A549 (cell line): ENCODE results near the gene OTOG. TPM values are rescaled to one million over a fixed set of nuclear protein-coding genes. Genes with fewer than 3 reads are reported as not detected.

Experiments
- ATAC-seq, 2 experiments: fragments of 200-7000 bp in 1 of 2; fragments of >200 bp in 1 of 2; cut with Nextera tagmentation in 1 of 2; cut with Tn5 transposase in 1 of 2; 3 replicates each; pipeline versions ENCODE4 v1.8.0 to v1.9.1; 2018 to 2020; ENCODE audit warnings: mild to moderate bottlenecking in 1 of 2, moderate library complexity in 1 of 2
- CTCF ChIA-PET: fragments of 300-600 bp; sonication (Branson Sonifier 250); formaldehyde crosslinking; extraction: SDS; loops from one replicate; lab custom pipeline; 2021; ENCODE audit warnings: antibody characterized with exemption, inconsistent platforms; lab: Yijun Ruan, JAX
- POLR2A ChIA-PET: fragments of 350-600 bp; formaldehyde crosslinking; extraction: SDS; loops from one replicate; lab custom pipeline; 2021; ENCODE audit warnings: antibody characterized with exemption, inconsistent platforms; lab: Yijun Ruan, JAX
- DNase-seq, 2 experiments: peaks; one replicate each; pipeline versions ENCODE4 v3.0.0 to v3.0.0-alpha.2; 2011 to 2016; ENCODE audit warnings: low read depth in 1 of 2, low spot score in 1 of 2
- FAIRE-seq: peaks from 2 replicates; lab custom pipeline; 2011; peaks lifted over from hg19 to GRCh38; lab: Jason Lieb, UNC
- H3K27ac ChIP-seq, 2 experiments: fragments of >200 bp; sonication (Bioruptor Twin); formaldehyde crosslinking; 3 replicates each; pipeline ENCODE4 v1.5.1; 2016 to 2017
- H3K4me1 ChIP-seq: fragments of >200 bp; sonication (Bioruptor Twin); formaldehyde crosslinking; 3 replicates; pipeline ENCODE4 v1.6.1; 2016
- H3K4me2 ChIP-seq: fragments of >200 bp; sonication (Bioruptor Twin); formaldehyde crosslinking; 3 replicates; pipeline ENCODE4 v1.6.1; 2016
- H3K4me3 ChIP-seq: fragments of >200 bp; sonication (Bioruptor Twin); formaldehyde crosslinking; 3 replicates; pipeline ENCODE4 v1.5.1; 2016
- H3K9me3 ChIP-seq: fragments of >200 bp; sonication (Bioruptor Twin); formaldehyde crosslinking; 3 replicates; pipeline ENCODE4 v1.6.1; 2016
- CTCF ChIP-seq: fragments of >200 bp; sonication (Bioruptor Twin); formaldehyde crosslinking; IDR thresholded peaks from 3 replicates; pipeline ENCODE4 v1.5.1; 2016
- EHMT2 ChIP-seq: fragments of 200-600 bp; sonication (generic); IDR thresholded peaks from 2 replicates; pipeline ENCODE4 v1.6.1; 2016; ENCODE audit warnings: antibody characterized with exemption, low read depth, mild to moderate bottlenecking, moderate library complexity
- FOXS1 ChIP-seq: fragments of 250-450 bp; sonication (Bioruptor Pico); IDR thresholded peaks from 2 replicates; pipeline ENCODE4 v1.5.0; 2020; ENCODE audit warnings: mild to moderate bottlenecking, moderate library complexity
- HMGXB4 ChIP-seq: fragments of 250-450 bp; sonication (Bioruptor Pico); IDR thresholded peaks from 2 replicates; pipeline ENCODE4 v1.5.0; 2021; ENCODE audit warnings: mild to moderate bottlenecking, moderate library complexity, borderline replicate concordance
- HOXA7 ChIP-seq: fragments of 250-450 bp; sonication (Bioruptor Pico); IDR thresholded peaks from 2 replicates; pipeline ENCODE4 v1.5.0; 2020; ENCODE audit warnings: mild to moderate bottlenecking, moderate library complexity
- HOXB13 ChIP-seq: fragments of 250-450 bp; sonication (Bioruptor Pico); IDR thresholded peaks from 2 replicates; pipeline ENCODE4 v1.5.0; 2020; ENCODE audit warnings: low read depth, mild to moderate bottlenecking, moderate library complexity
- HOXB5 ChIP-seq: fragments of 250-450 bp; sonication (Bioruptor Pico); IDR thresholded peaks from 2 replicates; pipeline ENCODE4 v1.5.0; 2020; ENCODE audit warnings: mild to moderate bottlenecking, moderate library complexity
- MAX ChIP-seq: IDR thresholded peaks from 2 replicates; pipeline ENCODE4 v1.6.1; 2012
- NR3C1 ChIP-seq: fragments of >200 bp; sonication (Bioruptor Twin); formaldehyde crosslinking; IDR thresholded peaks from 3 replicates; pipeline ENCODE4 v1.6.1; 2017
- POLR2AphosphoS2 ChIP-seq: conservative IDR thresholded peaks from 2 replicates; pipeline ENCODE4 v1.6.1; 2012; ENCODE audit warnings: low read length, improper control_type of control experiment, inconsistent platforms
- RNF2 ChIP-seq: fragments of 200-600 bp; sonication (generic); IDR thresholded peaks from 2 replicates; pipeline ENCODE4 v1.6.1; 2016; ENCODE audit warnings: low read depth, mild to moderate bottlenecking, antibody characterized with exemption, moderate library complexity, borderline replicate concordance
- TFCP2L1 ChIP-seq: fragments of 250-450 bp; sonication (Bioruptor Pico); IDR thresholded peaks from 2 replicates; pipeline ENCODE4 v1.5.0; 2021; ENCODE audit warnings: mild to moderate bottlenecking
- ZNF302 ChIP-seq: fragments of 250-450 bp; sonication (Bioruptor Pico); IDR thresholded peaks from 2 replicates; pipeline ENCODE4 v1.9.0; 2021; ENCODE audit warnings: inconsistent platforms, mild to moderate bottlenecking, moderate library complexity
- WGBS: methylation state at CpG from one replicate; pipeline ENCODE4 v1.1.6; 2017; ENCODE audit errors: missing lambda C conversion rate; 5-methylcytosine and 5-hydroxymethylcytosine counted together
- polyA plus RNA-seq, 4 experiments: library from polyadenylated mRNA; depleted of rRNA in 3 of 4; stranded (reverse); fragments of >200 nt; fragmentation: RNase III in 1 of 4; extraction: RNeasy Plus Mini Kit Qiagen cat#74134 plus additional on column Dnase treatment in 1 of 4; gene quantifications; 2 replicates in 3 of 4; 3 replicates in 1 of 4; pipeline ENCODE4 v1.2.3, GENCODE V29; 2011 to 2017
- TF ChIP-seq, protein P1 (sequence below): fragments of 450-650 bp; IDR thresholded peaks from 2 replicates; pipeline ENCODE4 v1.6.1; 2014; ENCODE audit warnings: antibody characterized with exemption
- TF ChIP-seq, protein P2 (sequence below): fragments of 200-600 bp; sonication (generic); IDR thresholded peaks from 2 replicates; pipeline ENCODE4 v1.6.1; 2016; ENCODE audit warnings: antibody characterized with exemption, mild to moderate bottlenecking, moderate library complexity

Gene OTOG
- polyA plus RNA-seq, 2 of the 4 experiments (the other 2 are of a cell fraction) = not detected

- ATAC-seq (no peak), FAIRE-seq (no peak), DNase-seq (no peak)
- Histone ChIP-seq H3K4me1 (peaks cover 6% of the 10 kb centered on the region; the same call in 2 of the 3 replicates), H3K4me2 (no peak overlapping the region), H3K9me3 (no peaks in the 10 kb centered on the region), H3K27ac (no peak overlapping the region), H3K4me3 (no peak overlapping the region)
- WGBS = 46% methylated on average over 2 of the region's 2 CpGs
- POLR2A ChIA-PET = no interaction called here
- TF ChIP-seq ZNF302 (CRISPR knock-in tag) (no peak), CTCF (no peak), MAX (no peak), EHMT2 (no peak), NR3C1 (no peak), HOXB13 (CRISPR knock-in tag) (no peak), POLR2AphosphoS2 (no peak), TFCP2L1 (CRISPR knock-in tag) (no peak), HOXA7 (CRISPR knock-in tag) (no peak), HMGXB4 (CRISPR knock-in tag) (no peak), FOXS1 (CRISPR knock-in tag) (no peak)
- TF ChIP-seq, protein P1, sequence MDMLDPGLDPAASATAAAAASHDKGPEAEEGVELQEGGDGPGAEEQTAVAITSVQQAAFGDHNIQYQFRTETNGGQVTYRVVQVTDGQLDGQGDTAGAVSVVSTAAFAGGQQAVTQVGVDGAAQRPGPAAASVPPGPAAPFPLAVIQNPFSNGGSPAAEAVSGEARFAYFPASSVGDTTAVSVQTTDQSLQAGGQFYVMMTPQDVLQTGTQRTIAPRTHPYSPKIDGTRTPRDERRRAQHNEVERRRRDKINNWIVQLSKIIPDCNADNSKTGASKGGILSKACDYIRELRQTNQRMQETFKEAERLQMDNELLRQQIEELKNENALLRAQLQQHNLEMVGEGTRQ = no peak
- TF ChIP-seq, protein P2, sequence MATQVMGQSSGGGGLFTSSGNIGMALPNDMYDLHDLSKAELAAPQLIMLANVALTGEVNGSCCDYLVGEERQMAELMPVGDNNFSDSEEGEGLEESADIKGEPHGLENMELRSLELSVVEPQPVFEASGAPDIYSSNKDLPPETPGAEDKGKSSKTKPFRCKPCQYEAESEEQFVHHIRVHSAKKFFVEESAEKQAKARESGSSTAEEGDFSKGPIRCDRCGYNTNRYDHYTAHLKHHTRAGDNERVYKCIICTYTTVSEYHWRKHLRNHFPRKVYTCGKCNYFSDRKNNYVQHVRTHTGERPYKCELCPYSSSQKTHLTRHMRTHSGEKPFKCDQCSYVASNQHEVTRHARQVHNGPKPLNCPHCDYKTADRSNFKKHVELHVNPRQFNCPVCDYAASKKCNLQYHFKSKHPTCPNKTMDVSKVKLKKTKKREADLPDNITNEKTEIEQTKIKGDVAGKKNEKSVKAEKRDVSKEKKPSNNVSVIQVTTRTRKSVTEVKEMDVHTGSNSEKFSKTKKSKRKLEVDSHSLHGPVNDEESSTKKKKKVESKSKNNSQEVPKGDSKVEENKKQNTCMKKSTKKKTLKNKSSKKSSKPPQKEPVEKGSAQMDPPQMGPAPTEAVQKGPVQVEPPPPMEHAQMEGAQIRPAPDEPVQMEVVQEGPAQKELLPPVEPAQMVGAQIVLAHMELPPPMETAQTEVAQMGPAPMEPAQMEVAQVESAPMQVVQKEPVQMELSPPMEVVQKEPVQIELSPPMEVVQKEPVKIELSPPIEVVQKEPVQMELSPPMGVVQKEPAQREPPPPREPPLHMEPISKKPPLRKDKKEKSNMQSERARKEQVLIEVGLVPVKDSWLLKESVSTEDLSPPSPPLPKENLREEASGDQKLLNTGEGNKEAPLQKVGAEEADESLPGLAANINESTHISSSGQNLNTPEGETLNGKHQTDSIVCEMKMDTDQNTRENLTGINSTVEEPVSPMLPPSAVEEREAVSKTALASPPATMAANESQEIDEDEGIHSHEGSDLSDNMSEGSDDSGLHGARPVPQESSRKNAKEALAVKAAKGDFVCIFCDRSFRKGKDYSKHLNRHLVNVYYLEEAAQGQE = no peak
- TF ChIP-seq, all 56 proteins: peak for 0
- CTCF ChIA-PET = interaction anchor here (1.0 to 45.8 kb wide), 5 partner anchors 20 to 303 kb away, joined by 3 to 1119 read pairs (median 3); partner anchors contain the start of gene KCNJ11
Observed at GRCh38 chr11:17532784-17533183, 14.3 kb upstream of the OTOG start.

GRCh38 chr11:17533341-17533740 is 13.7 kb upstream of the OTOG start:
- no peak overlapping the region for H3K27ac ChIP-seq
- WGBS = 53% methylated on average over 3 of the region's 6 CpGs
- no peaks in the 10 kb centered on the region for H3K9me3 ChIP-seq
- H3K4me2 ChIP-seq = no peak overlapping the region
- H3K4me3 ChIP-seq = no peak overlapping the region
- CTCF ChIA-PET = interaction anchor here (45.8 kb wide), 1 partner anchor 149 kb away, joined by 1119 read pairs; the partner anchor contains the start of gene KCNJ11
- no peak for ATAC-seq
- no peak for TF ChIP-seq HOXB5 (CRISPR knock-in tag)
- TF ChIP-seq RNF2 = no peak
- FAIRE-seq = no peak
- peaks cover 6% of the 10 kb centered on the region; the same call in 2 of the 3 replicates for H3K4me1 ChIP-seq
- POLR2A ChIA-PET = no interaction called here
- DNase-seq = no peak
